Stimulated activated CD4-positive, alpha-beta T cell treated with anti-CD3 and anti-CD28 coated beads, TNF-alpha, amount 100 ng/mL, for 4 hours (primary cell): ENCODE results near the gene EIF4B.
"Not testable (repeated sequence)": the region's sequence is repeated elsewhere in the genome, so short reads cannot be mapped to it uniquely, and the experiment has no call there.

Source experiments
- DNase-seq, 3 experiments: peaks; one replicate each; pipeline ENCODE4 v3.0.0-alpha.2; 2020; ENCODE audit warnings: low read depth in 3 of 3

EIF4B gene

GRCh38 chr12:52993558-52993869 lies 12.7 kb upstream of the EIF4B start:
- no peak for DNase-seq

- no peak for DNase-seq
Measured at GRCh38 chr12:53004178-53004577, 2.1 kb upstream of the EIF4B start.

- no peak for DNase-seq
Measured at GRCh38 chr12:53004582-53004981, 1.7 kb upstream of the EIF4B start.

- no peak for DNase-seq
Measured at GRCh38 chr12:53005215-53005985, 856 bp upstream of the EIF4B start.

GRCh38 chr12:53006810-53007309 lies 604 bp downstream of the EIF4B start:
- DNase-seq: peak; percentile 72 to 76 (median 75)

- no peak for DNase-seq
Measured at GRCh38 chr12:53007343-53007742, 1.1 kb downstream of the EIF4B start.

- not testable (repeated sequence) for DNase-seq
Measured at GRCh38 chr12:53008760-53009159, 2.5 kb downstream of the EIF4B start.

GRCh38 chr12:53010955-53011354 lies 4.7 kb downstream of the EIF4B start:
- DNase-seq: no peak

- DNase-seq: no peak
Measured at GRCh38 chr12:53011889-53012288, 5.6 kb downstream of the EIF4B start.

- DNase-seq: no peak
Measured at GRCh38 chr12:53012928-53013327, 6.7 kb downstream of the EIF4B start.

GRCh38 chr12:53014709-53015108 lies 8.5 kb downstream of the EIF4B start:
- DNase-seq: no peak

GRCh38 chr12:53025250-53025649 lies 19.0 kb downstream of the EIF4B start:
- DNase-seq: no peak

GRCh38 chr12:53027014-53027413 lies 20.8 kb downstream of the EIF4B start:
- DNase-seq: not testable (repeated sequence)

- no peak for DNase-seq
Measured at GRCh38 chr12:53031616-53032015, 25.4 kb downstream of the EIF4B start.

GRCh38 chr12:53033832-53034231 lies 27.6 kb downstream of the EIF4B start:
- DNase-seq: not testable (repeated sequence)

GRCh38 chr12:53034459-53034858 lies 28.2 kb downstream of the EIF4B start:
- no peak for DNase-seq

- DNase-seq: no peak
Measured at GRCh38 chr12:53036802-53037201, 30.5 kb downstream of the EIF4B start.

GRCh38 chr12:53039851-53040250 lies 33.6 kb downstream of the EIF4B start:
- no peak for DNase-seq

- DNase-seq: no peak
Measured at GRCh38 chr12:53042607-53043454, 36.6 kb downstream of the EIF4B start.

- DNase-seq: no peak
Measured at GRCh38 chr12:53044052-53044581, 37.9 kb downstream of the EIF4B start.

- no peak for DNase-seq
Measured at GRCh38 chr12:53044896-53045695, 38.8 kb downstream of the EIF4B start.

GRCh38 chr12:53045696-53046045 lies 39.4 kb downstream of the EIF4B start:
- no peak for DNase-seq
